ENCODE data around the gene DHH. TPM values are rescaled to one million over a fixed set of nuclear protein-coding genes. Genes with fewer than 3 reads are reported as not detected.

Gene DHH
- total and polyA plus RNA-seq, 9 of the 15 experiments (the other 6 are each of a cell fraction or from before 2014, with no cell fraction given): 0.07 to 2.6 (median 0.54) TPM

- no peak for TF ChIP-seq NR4A1 (CRISPR knock-in tag; IDR thresholded peaks at IDR 0.05)
- 0 out of 2 replicates have a peak, but pooled peaks have one; percentile 20 for TF ChIP-seq NR4A1 (tag; IDR thresholded peaks at IDR 0.05)
- TF ChIP-seq ZNF280A (IDR thresholded peaks at IDR 0.05; ENCODE audit: low read depth, partially characterized antibody): no peak
- TF ChIP-seq NRF1 (conservative IDR thresholded peaks at IDR 0.05 in 1 of 2, IDR thresholded peaks at IDR 0.05 in 1 of 2): no peak
- TF ChIP-seq EGR1 (conservative IDR thresholded peaks at IDR 0.05): no peak
- no peak for TF ChIP-seq ZNF696 (CRISPR knock-in tag; conservative IDR thresholded peaks at IDR 0.05)
- TF ChIP-seq RNF219 (CRISPR knock-in tag; IDR thresholded peaks at IDR 0.05): no peak
- 0 out of 2 replicates have a peak, but pooled peaks have one; percentile 4 for TF ChIP-seq ZNF644 (tag; IDR thresholded peaks at IDR 0.05; ENCODE audit: low read depth)
- peak; percentile 95 for TF ChIP-seq ZBTB33 (CRISPR knock-in tag; IDR thresholded peaks at IDR 0.05)
- TF ChIP-seq MED1 (CRISPR knock-in tag; IDR thresholded peaks at IDR 0.05; ENCODE audit: borderline replicate concordance): no peak
- no peak for TF ChIP-seq BACH1 (tag; IDR thresholded peaks at IDR 0.05)
- TF ChIP-seq U2AF2 (optimal IDR thresholded peaks at IDR 0.05; ENCODE audit: low read depth, low read length): no peak
- TF ChIP-seq NFIC (IDR thresholded peaks at IDR 0.05): no peak
- no peak for TF ChIP-seq ZNF778 (CRISPR knock-in tag; IDR thresholded peaks at IDR 0.05)
- TF ChIP-seq HDAC2 (IDR thresholded peaks at IDR 0.05): no peak
- TF ChIP-seq RCOR1 (IDR thresholded peaks at IDR 0.05; ENCODE audit: borderline replicate concordance in 1 of 2, low read depth in 2 of 2, low read length in 2 of 2): no peak
- TF ChIP-seq FOXO4 (CRISPR knock-in tag; IDR thresholded peaks at IDR 0.05): no peak
- no peak for TF ChIP-seq ZNF354B (CRISPR knock-in tag; IDR thresholded peaks at IDR 0.05)
- no peak for TF ChIP-seq STAT5B (CRISPR knock-in tag; IDR thresholded peaks at IDR 0.05)
- peak; percentile 27; the same call in 1 of the 2 replicates for TF ChIP-seq ZFX (CRISPR knock-in tag; IDR thresholded peaks at IDR 0.05)
Measured at GRCh38 chr12:49091056-49091835, 3.4 kb downstream of the DHH start (continued).
